IPS-NIHi7 (cell line): ENCODE measurements around the gene ACOD1.
A peak's percentile ranks its signal among the peaks of the same experiment; 100 is the strongest.
"Not testable (repeated sequence)": the region's sequence is repeated elsewhere in the genome, so short reads cannot be mapped to it uniquely, and the experiment has no call there.

Experiments used
- DNase-seq: peaks from one replicate; pipeline ENCODE4 v3.0.0; 2012; ENCODE audit warnings: mixed read lengths; ENCODE audit errors: extremely low spot score

ACOD1 gene

GRCh38 chr13:76948149-76948548 lies at the start of gene ACOD1:
ACOD1 (plus strand) TSS chr13:76948511; CDS start chr13:76948559, 48 bp downstream.
- DNase-seq = no peak

- DNase-seq = not testable (repeated sequence)
Observed at GRCh38 chr13:76899066-76899465, 49.2 kb upstream of the ACOD1 start.

GRCh38 chr13:76903544-76904162 lies 44.7 kb upstream of the ACOD1 start:
- DNase-seq = peak; percentile 65

GRCh38 chr13:76904507-76904906 lies 43.8 kb upstream of the ACOD1 start:
- no peak for DNase-seq

GRCh38 chr13:76912476-76912875 lies 35.8 kb upstream of the ACOD1 start:
- DNase-seq = no peak

GRCh38 chr13:76913898-76914297 lies 34.4 kb upstream of the ACOD1 start:
- DNase-seq = no peak

- no peak for DNase-seq
Observed at GRCh38 chr13:76917095-76917494, 31.2 kb upstream of the ACOD1 start.

- not testable (repeated sequence) for DNase-seq
Observed at GRCh38 chr13:76917755-76918481, 30.4 kb upstream of the ACOD1 start.

GRCh38 chr13:76921516-76921915 lies 26.8 kb upstream of the ACOD1 start:
- no peak for DNase-seq

- DNase-seq = no peak
Observed at GRCh38 chr13:76925115-76925514, 23.2 kb upstream of the ACOD1 start.

GRCh38 chr13:76927955-76928354 lies 20.4 kb upstream of the ACOD1 start:
- DNase-seq = no peak

- no peak for DNase-seq
Observed at GRCh38 chr13:76928456-76928855, 19.9 kb upstream of the ACOD1 start.

GRCh38 chr13:76929320-76929719 lies 19.0 kb upstream of the ACOD1 start:
- no peak for DNase-seq

- no peak for DNase-seq
Observed at GRCh38 chr13:76929851-76930374, 18.4 kb upstream of the ACOD1 start.

GRCh38 chr13:76932076-76932475 lies 16.2 kb upstream of the ACOD1 start:
- no peak for DNase-seq

GRCh38 chr13:76934671-76935070 lies 13.6 kb upstream of the ACOD1 start:
- no peak for DNase-seq

GRCh38 chr13:76936763-76937162 lies 11.5 kb upstream of the ACOD1 start:
- DNase-seq = no peak

GRCh38 chr13:76937281-76937820 lies 11.0 kb upstream of the ACOD1 start:
- no peak for DNase-seq

GRCh38 chr13:76939215-76939614 lies 9.1 kb upstream of the ACOD1 start:
- no peak for DNase-seq

- DNase-seq = no peak
Observed at GRCh38 chr13:76942363-76942762, 5.9 kb upstream of the ACOD1 start.

- no peak for DNase-seq
Observed at GRCh38 chr13:76943646-76944045, 4.7 kb upstream of the ACOD1 start.

- no peak for DNase-seq
Observed at GRCh38 chr13:76944456-76944855, 3.9 kb upstream of the ACOD1 start.

- no peak for DNase-seq
Observed at GRCh38 chr13:76950101-76950500, 1.8 kb downstream of the ACOD1 start.
